Calu3 (cell line): ENCODE measurements around the gene HOXB1. TPM values are rescaled to one million over a fixed set of nuclear protein-coding genes. Genes with fewer than 3 reads are reported as not detected.

Source experiments
- BruUV-seq: library from RNA; stranded (reverse); fragments of 400-500 nt; replicated peaks from 2 replicates; lab custom pipeline; 2021; lab: Mats Ljungman, UMichigan
- CTCF ChIA-PET: fragments of 300-600 bp; sonication (Branson Sonifier 250); formaldehyde crosslinking; loops from one replicate; lab custom pipeline; 2022; ENCODE audit warnings: antibody characterized with exemption; lab: Charles Lee
- DNase-seq: peaks from one replicate; pipeline ENCODE4 v3.0.0; 2022
- H3K27ac Mint-ChIP-seq: one replicate; pipeline ENCODE4 v1.8.0; 2022; ENCODE audit warnings: mixed read lengths; ENCODE audit not compliant: unreplicated experiment
- H3K27me3 Mint-ChIP-seq: one replicate; pipeline ENCODE4 v1.8.0; 2022; ENCODE audit warnings: mixed read lengths; ENCODE audit not compliant: unreplicated experiment
- H3K36me3 Mint-ChIP-seq: one replicate; pipeline ENCODE4 v1.8.0; 2022; ENCODE audit warnings: mild to moderate bottlenecking, moderate library complexity, mixed read lengths; ENCODE audit not compliant: insufficient read depth, unreplicated experiment
- H3K4me1 Mint-ChIP-seq: one replicate; pipeline ENCODE4 v1.8.0; 2022; ENCODE audit warnings: mild to moderate bottlenecking, low read depth, mixed read lengths; ENCODE audit not compliant: unreplicated experiment
- H3K4me3 Mint-ChIP-seq: one replicate; pipeline ENCODE4 v1.8.0; 2022; ENCODE audit warnings: mild to moderate bottlenecking, low read depth, moderate library complexity, mixed read lengths; ENCODE audit not compliant: unreplicated experiment
- H3K9me3 Mint-ChIP-seq: one replicate; pipeline ENCODE4 v1.8.0; 2022; ENCODE audit warnings: low read depth, mixed read lengths; ENCODE audit not compliant: unreplicated experiment
- intact Hi-C: fragments of 100-400 bp; cut with micrococcal nuclease; formaldehyde crosslinking; loops from one replicate; pipeline ENCODE4 v1.10.0; 2022; ENCODE audit not compliant: unreplicated experiment
- total RNA-seq: library from RNA; stranded (reverse); gene quantifications from 2 replicates; pipeline ENCODE4 v1.2.3, GENCODE V29; 2022
- TF ChIP-seq, protein P1 (sequence below): fragments of 200-600 bp; IDR thresholded peaks from one replicate; pipeline ENCODE4 v1.8.0; 2022; ENCODE audit warnings: antibody characterized with exemption; ENCODE audit not compliant: unreplicated experiment

The HOXB1 gene
- total RNA-seq, 1 experiment from 2014 or later, result not detected

DNA sequence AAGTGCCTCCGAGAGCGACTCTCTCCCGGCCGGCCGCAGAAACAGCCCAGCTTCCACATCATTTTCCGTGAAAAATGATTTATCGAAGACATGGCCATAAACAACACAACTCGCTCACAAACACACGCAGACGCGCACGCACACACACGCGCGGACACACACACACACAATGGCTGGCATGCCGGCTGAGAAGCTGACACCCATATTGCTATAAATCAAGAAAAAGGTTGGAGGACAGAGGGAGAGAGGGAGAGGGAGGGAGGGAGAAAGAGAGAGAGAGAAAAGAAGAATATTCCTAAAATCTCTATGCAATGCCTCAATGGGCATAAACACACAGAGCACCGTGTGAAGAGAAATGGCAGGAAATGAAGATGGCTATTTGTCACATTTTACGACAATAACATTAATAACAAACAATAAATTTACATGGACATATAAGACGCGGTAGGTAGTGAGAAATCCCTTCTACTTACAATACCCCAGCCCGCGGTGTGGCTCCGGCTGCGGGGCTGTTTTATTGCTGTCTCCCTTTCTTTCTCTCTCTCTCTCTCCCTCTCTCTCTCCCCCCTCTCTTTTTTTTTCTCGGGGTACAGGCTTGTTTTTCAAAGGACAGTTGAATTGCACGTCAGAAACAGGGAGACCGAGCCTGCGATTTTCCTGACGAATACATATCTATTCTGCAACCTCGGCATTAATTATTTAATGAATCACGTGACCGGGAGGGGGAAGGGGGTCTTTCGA, 37.9 kb upstream of the HOXB1 start:
- no peaks in the 10 kb centered on the region for H3K27me3 Mint-ChIP-seq
- CTCF ChIA-PET, result interaction anchor here (1.6 kb wide), 1 partner anchor 22 kb away, joined by 4 read pairs; no protein-coding TSS in a partner anchor
- no peaks in the 10 kb centered on the region for H3K9me3 Mint-ChIP-seq
- TF ChIP-seq, protein P1, sequence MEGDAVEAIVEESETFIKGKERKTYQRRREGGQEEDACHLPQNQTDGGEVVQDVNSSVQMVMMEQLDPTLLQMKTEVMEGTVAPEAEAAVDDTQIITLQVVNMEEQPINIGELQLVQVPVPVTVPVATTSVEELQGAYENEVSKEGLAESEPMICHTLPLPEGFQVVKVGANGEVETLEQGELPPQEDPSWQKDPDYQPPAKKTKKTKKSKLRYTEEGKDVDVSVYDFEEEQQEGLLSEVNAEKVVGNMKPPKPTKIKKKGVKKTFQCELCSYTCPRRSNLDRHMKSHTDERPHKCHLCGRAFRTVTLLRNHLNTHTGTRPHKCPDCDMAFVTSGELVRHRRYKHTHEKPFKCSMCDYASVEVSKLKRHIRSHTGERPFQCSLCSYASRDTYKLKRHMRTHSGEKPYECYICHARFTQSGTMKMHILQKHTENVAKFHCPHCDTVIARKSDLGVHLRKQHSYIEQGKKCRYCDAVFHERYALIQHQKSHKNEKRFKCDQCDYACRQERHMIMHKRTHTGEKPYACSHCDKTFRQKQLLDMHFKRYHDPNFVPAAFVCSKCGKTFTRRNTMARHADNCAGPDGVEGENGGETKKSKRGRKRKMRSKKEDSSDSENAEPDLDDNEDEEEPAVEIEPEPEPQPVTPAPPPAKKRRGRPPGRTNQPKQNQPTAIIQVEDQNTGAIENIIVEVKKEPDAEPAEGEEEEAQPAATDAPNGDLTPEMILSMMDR, result no peak
- no peak overlapping the region for H3K4me3 Mint-ChIP-seq
- intact Hi-C loops, result no loop called here
- no TSS peak for BruUV-seq
- no peak overlapping the region for H3K27ac Mint-ChIP-seq
- H3K36me3 Mint-ChIP-seq, result peaks cover 64% of the 10 kb centered on the region
- no peak for DNase-seq
- peaks cover 22% of the 10 kb centered on the region for H3K4me1 Mint-ChIP-seq

DNA sequence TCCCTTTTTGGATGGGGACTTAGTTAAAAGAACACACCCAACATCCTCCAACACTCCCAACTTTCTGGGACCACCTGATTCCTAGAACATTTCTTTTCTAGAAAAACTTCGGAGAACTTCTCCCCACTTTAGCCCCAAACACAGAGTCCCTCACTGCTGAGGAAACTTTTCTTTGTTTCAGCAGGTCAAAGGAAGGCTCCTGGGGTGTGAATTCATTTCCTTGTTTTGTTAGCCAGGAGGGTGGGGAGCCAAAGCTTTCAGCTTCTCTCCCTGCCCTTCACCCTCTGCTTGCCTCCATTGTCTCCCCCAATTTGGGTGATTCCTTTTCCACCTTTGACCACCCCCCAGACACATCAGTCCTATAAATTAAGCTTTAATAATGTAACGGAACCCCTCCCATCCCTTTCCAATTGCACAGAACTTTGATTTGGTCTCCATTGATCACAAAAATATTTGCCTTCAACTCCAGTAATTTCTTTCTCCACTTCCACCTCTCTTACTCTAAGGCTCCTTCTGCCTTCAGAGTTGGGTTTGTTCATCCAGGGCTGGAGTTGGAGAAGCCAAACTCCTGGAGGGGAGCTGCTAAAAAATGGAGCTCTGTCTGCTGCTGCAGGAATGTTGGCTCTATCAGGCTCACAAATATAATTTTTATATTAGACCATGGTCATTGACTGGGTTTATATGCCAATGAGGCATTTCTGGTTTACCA, 37.0 kb upstream of the HOXB1 start:
- no peak overlapping the region for H3K27ac Mint-ChIP-seq
- no TSS peak for BruUV-seq

DNA sequence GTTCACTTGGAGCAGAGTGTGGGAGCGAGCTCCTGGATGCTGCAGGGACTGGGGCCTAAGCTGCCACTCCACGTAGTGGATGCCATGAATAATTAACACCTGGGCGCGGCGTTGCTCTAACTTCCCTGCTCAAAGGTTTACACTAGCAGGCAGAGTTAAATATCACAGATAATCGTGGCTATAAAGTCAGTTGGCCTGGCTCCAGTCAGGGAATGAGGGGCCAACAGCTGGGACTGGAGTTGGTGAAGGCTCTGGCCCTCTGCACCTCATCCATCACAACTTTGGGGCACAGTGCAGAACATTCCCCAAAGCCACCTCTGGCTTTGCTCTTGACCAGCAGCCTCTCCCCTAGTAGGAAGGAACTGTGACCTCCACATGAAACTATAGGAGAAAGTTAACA, 36.4 kb upstream of the HOXB1 start:
- H3K27me3 Mint-ChIP-seq, result no peaks in the 10 kb centered on the region
- H3K36me3 Mint-ChIP-seq, result peaks cover 64% of the 10 kb centered on the region
- no peaks in the 10 kb centered on the region for H3K9me3 Mint-ChIP-seq
- H3K27ac Mint-ChIP-seq, result no peak overlapping the region
- CTCF ChIA-PET, result interaction anchor here (0.7 to 1.8 kb wide), 4 partner anchors 11 to 48 kb away, joined by 3 to 4 read pairs (median 4); partner anchors contain the start of genes HOXB4 and HOXB8
- DNase-seq, result no peak
- BruUV-seq, result no TSS peak
- H3K4me1 Mint-ChIP-seq, result peaks cover 25% of the 10 kb centered on the region
- TF ChIP-seq, protein P1, result no peak
- H3K4me3 Mint-ChIP-seq, result no peak overlapping the region
- intact Hi-C loops, result no loop called here

More for the DNA sequence above, 37.0 kb upstream of the HOXB1 start:
- intact Hi-C loops, result no loop called here
- H3K9me3 Mint-ChIP-seq, result no peaks in the 10 kb centered on the region
- TF ChIP-seq, protein P1, result no peak
- H3K4me3 Mint-ChIP-seq, result no peak overlapping the region
- peaks cover 64% of the 10 kb centered on the region for H3K36me3 Mint-ChIP-seq
- H3K4me1 Mint-ChIP-seq, result peaks cover 22% of the 10 kb centered on the region
- no peak for DNase-seq
- H3K27me3 Mint-ChIP-seq, result no peaks in the 10 kb centered on the region
- CTCF ChIA-PET, result interaction anchor here (0.7 to 1.6 kb wide), 3 partner anchors 21 to 47 kb away, joined by 3 to 4 read pairs (median 3); partner anchors contain the start of gene HOXB8

DNA sequence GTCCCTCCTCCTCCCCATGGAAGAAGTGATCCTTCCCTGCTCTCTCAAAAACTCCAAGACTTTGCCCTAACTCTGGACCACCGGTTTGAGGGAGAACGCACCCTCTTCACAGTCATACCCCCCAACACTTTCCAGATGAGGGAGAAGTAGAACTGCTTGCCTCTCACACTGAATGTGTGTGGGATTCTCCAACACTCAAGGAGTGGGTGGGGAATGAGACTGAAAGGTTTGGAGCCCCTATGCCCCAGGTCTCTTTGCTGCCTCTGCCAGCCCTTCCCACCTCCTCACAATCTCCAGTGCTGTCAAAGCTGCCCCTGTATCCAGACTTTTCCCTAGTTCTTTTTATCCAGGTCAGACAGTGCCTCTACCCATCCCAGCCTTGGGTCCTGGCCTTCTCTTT, 35.9 kb upstream of the HOXB1 start:
- no peaks in the 10 kb centered on the region for H3K27me3 Mint-ChIP-seq
- CTCF ChIA-PET, result interaction anchor here (1.6 to 1.8 kb wide), 2 partner anchors 12 to 20 kb away, joined by 4 read pairs; partner anchors contain the start of gene HOXB4
- H3K4me1 Mint-ChIP-seq, result peaks cover 25% of the 10 kb centered on the region
- no peak overlapping the region for H3K4me3 Mint-ChIP-seq
- H3K36me3 Mint-ChIP-seq, result peaks cover 64% of the 10 kb centered on the region
- H3K27ac Mint-ChIP-seq, result no peak overlapping the region
- no TSS peak for BruUV-seq
- TF ChIP-seq, protein P1, result no peak
- intact Hi-C loops, result no loop called here
- no peak for DNase-seq
- H3K9me3 Mint-ChIP-seq, result no peaks in the 10 kb centered on the region
